GM19452 (cell line): ENCODE measurements around the gene ABCB9.

Experiments used
- ATAC-seq: cut with Tn5 transposase; IDR thresholded peaks from one replicate; pipeline ENCODE4 v1.9.1; 2021; ENCODE audit not compliant: unreplicated experiment

ABCB9 gene

GRCh38 chr12:122884091-122884826 lies 82.0 kb downstream of the ABCB9 start:
- ATAC-seq, result no peak

DNA sequence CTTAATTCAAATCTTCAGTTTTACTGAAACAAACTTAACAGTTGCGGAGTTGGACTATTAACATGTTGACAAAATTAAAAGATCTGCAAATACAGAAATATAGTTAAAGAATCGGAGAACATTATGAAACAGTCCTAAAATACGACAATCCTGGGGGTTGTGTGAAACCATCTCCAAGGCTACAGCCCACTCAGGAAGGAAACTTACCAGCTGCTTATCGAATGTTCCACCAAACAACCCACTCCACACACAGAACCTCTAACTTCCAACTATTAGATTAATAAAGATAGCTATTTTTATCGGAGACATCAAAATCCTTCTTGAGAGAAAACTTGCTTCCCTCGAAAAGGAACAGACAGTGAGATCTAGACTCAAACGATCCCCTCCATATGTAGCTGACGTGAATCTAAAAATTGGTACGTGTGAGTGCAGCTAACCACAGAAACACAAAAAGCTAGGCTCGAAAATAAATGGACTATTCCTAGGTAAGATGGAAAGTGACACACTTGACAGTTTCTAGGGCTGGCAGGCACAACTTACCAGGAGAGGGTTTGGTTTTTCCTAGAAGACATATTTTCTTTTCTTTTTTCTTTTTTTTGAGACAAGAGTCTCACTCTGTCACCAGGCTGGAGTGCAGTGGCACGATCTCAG lies 83.2 kb downstream of the ABCB9 start:
- no peak for ATAC-seq

- ATAC-seq, result no peak
These were observed 85.6 kb downstream of the ABCB9 start for GRCh38 chr12:122880668-122881067.

GRCh38 chr12:122880155-122880667 lies 86.1 kb downstream of the ABCB9 start:
- no peak for ATAC-seq
